SK-N-SH (cell line): Measurements from ENCODE around the gene GMPR2. TPM values are rescaled to one million over a fixed set of nuclear protein-coding genes. Genes with fewer than 3 reads are reported as not detected.
A peak's percentile ranks its signal among the peaks of the same experiment; 100 is the strongest.

Source experiments
- CTCF ChIA-PET: fragments of 300-600, 350-600 bp; formaldehyde crosslinking; extraction: SDS; loops from one replicate; lab custom pipeline; 2021; lab: Yijun Ruan, JAX
- POLR2A ChIA-PET: fragments of 350-600 bp; sonication (Branson Sonifier 250); formaldehyde crosslinking; extraction: SDS; loops from one replicate; lab custom pipeline; 2020; ENCODE audit warnings: antibody characterized with exemption, inconsistent platforms; lab: Yijun Ruan, JAX
- DNase-seq: peaks from one replicate; pipeline ENCODE4 v3.0.0; 2012
- H2AFZ ChIP-seq: fragments of 200-600 bp; sonication (generic); 2 replicates; pipeline ENCODE4 v1.8.1; 2016; ENCODE audit warnings: antibody characterized with exemption, mild to moderate bottlenecking, low read depth
- H3F3A ChIP-seq: fragments of 200-600 bp; sonication (generic); replicated peaks from 2 replicates; pipeline ENCODE3; 2016; ENCODE audit warnings: antibody characterized with exemption, mild to moderate bottlenecking; ENCODE audit not compliant: insufficient read depth
- H3K27ac ChIP-seq, 2 experiments: fragments of 200-500 bp in 1 of 2; fragments of 200-600 bp in 1 of 2; sonication (Bioruptor generic) in 1 of 2; sonication (generic), shearing (Covaris generic) in 1 of 2; 2 replicates each; pipeline versions ENCODE4 v1.5.1 to v1.6.1; 2014 to 2016; ENCODE audit warnings: low read depth in 2 of 2, inconsistent platforms in 1 of 2, low read length in 1 of 2, mild to moderate bottlenecking in 1 of 2, mixed read lengths in 1 of 2
- H3K27me3 ChIP-seq: fragments of 200-600 bp; sonication (generic), shearing (Covaris generic); 2 replicates; pipeline ENCODE4 v1.6.1; 2016; ENCODE audit warnings: mixed run types; ENCODE audit not compliant: insufficient read depth
- H3K36me3 ChIP-seq, 2 experiments: fragments of 200-500 bp in 1 of 2; fragments of 200-600 bp in 1 of 2; sonication (Bioruptor generic) in 1 of 2; sonication (generic) in 1 of 2; replicated peaks in 1 of 2; 2 replicates each; pipeline versions ENCODE3 to v1.5.1; 2014 to 2016; ENCODE audit warnings: low read length in 1 of 2, mild to moderate bottlenecking in 1 of 2; ENCODE audit not compliant: insufficient read depth in 2 of 2, control insufficient read depth in 1 of 2
- H3K4me1 ChIP-seq, 2 experiments: fragments of 200-500 bp in 1 of 2; fragments of 200-600 bp in 1 of 2; sonication (Bioruptor generic) in 1 of 2; sonication (generic), shearing (Covaris generic) in 1 of 2; 2 replicates each; pipeline versions ENCODE4 v1.5.1 to v1.6.1; 2014 to 2016; ENCODE audit warnings: low read depth in 1 of 2, low read length in 1 of 2, mixed run types in 1 of 2; ENCODE audit not compliant: insufficient read depth in 2 of 2, control insufficient read depth in 1 of 2
- H3K4me2 ChIP-seq: fragments of 200-600 bp; sonication (generic), shearing (Covaris generic); 2 replicates; pipeline ENCODE4 v1.6.1; 2017; ENCODE audit warnings: mixed run types
- H3K4me3 ChIP-seq, 2 experiments: fragments of 200-500 bp in 1 of 2; fragments of 200-600 bp in 1 of 2; sonication (Bioruptor generic) in 1 of 2; sonication (generic), shearing (Covaris generic) in 1 of 2; 2 replicates each; pipeline versions ENCODE4 v1.5.1 to v1.8.1; 2014 to 2016; ENCODE audit warnings: low read depth in 2 of 2, inconsistent platforms in 1 of 2, low read length in 1 of 2, mild to moderate bottlenecking in 1 of 2, mixed read lengths in 1 of 2, moderate library complexity in 1 of 2
- H3K79me2 ChIP-seq: fragments of 200-600 bp; sonication (generic); 2 replicates; pipeline ENCODE4 v1.8.1; 2017; ENCODE audit warnings: mild to moderate bottlenecking; ENCODE audit not compliant: insufficient read depth
- H3K9ac ChIP-seq: fragments of 200-600 bp; sonication (generic); 2 replicates; pipeline ENCODE4 v1.6.1; 2017; ENCODE audit warnings: mixed run types
- H3K9me2 ChIP-seq: fragments of 200-600 bp; sonication (generic); 2 replicates; pipeline ENCODE4 v1.6.1; 2017; ENCODE audit warnings: mixed run types
- H3K9me3 ChIP-seq: fragments of 200-600 bp; sonication (generic); 2 replicates; pipeline ENCODE4 v1.6.1; 2017; ENCODE audit warnings: mixed run types, mild to moderate bottlenecking, moderate library complexity
- H4K20me1 ChIP-seq: fragments of 200-600 bp; sonication (generic); 2 replicates; pipeline ENCODE4 v1.6.1; 2017; ENCODE audit warnings: mild to moderate bottlenecking, mixed run types; ENCODE audit not compliant: insufficient read depth
- CTCF ChIP-seq: fragments of 200-600 bp; sonication (generic); IDR thresholded peaks from 2 replicates; pipeline ENCODE4 v1.6.1; 2017; ENCODE audit warnings: antibody characterized with exemption, mild to moderate bottlenecking, moderate library complexity
- ELF1 ChIP-seq: IDR thresholded peaks from 2 replicates; pipeline ENCODE4 v1.4.0; 2012
- GABPA ChIP-seq: IDR thresholded peaks from 2 replicates; pipeline ENCODE4 v1.4.0; 2012; ENCODE audit warnings: low read depth, mild to moderate bottlenecking
- MAX ChIP-seq: IDR thresholded peaks from 2 replicates; pipeline ENCODE4 v1.4.0; 2012; ENCODE audit warnings: low read depth
- MXI1 ChIP-seq: IDR thresholded peaks from 2 replicates; pipeline ENCODE4 v1.6.1; 2012; ENCODE audit warnings: mild to moderate bottlenecking, low read depth, low read length, improper control_type of control experiment
- NFIC ChIP-seq: IDR thresholded peaks from 2 replicates; pipeline ENCODE4 v1.4.0; 2012; ENCODE audit warnings: borderline replicate concordance
- RAD21 ChIP-seq: IDR thresholded peaks from 2 replicates; pipeline ENCODE4 v1.6.1; 2012; ENCODE audit warnings: mild to moderate bottlenecking, low read length
- REST ChIP-seq: IDR thresholded peaks from 2 replicates; pipeline ENCODE4 v1.6.1; 2012; ENCODE audit warnings: mild to moderate bottlenecking, low read depth, low read length, moderate library complexity
- RFX5 ChIP-seq: IDR thresholded peaks from 2 replicates; pipeline ENCODE4 v1.6.1; 2012; ENCODE audit warnings: mild to moderate bottlenecking, improper control_type of control experiment, low read length
- SIN3A ChIP-seq: IDR thresholded peaks from 2 replicates; pipeline ENCODE4 v1.6.1; 2012; ENCODE audit warnings: low read depth, mild to moderate bottlenecking, low read length, moderate library complexity, borderline replicate concordance
- SMC3 ChIP-seq: IDR thresholded peaks from 2 replicates; pipeline ENCODE4 v1.6.1; 2012; ENCODE audit warnings: low read depth, low read length, improper control_type of control experiment
- TCF12 ChIP-seq: IDR thresholded peaks from 2 replicates; pipeline ENCODE4 v1.4.0; 2012
- TEAD4 ChIP-seq: IDR thresholded peaks from 2 replicates; pipeline ENCODE4 v1.4.0; 2012; ENCODE audit warnings: mild to moderate bottlenecking, borderline replicate concordance; ENCODE audit not compliant: insufficient read depth
- USF1 ChIP-seq: IDR thresholded peaks from 2 replicates; pipeline ENCODE4 v1.4.0; 2012; ENCODE audit warnings: low read depth, borderline replicate concordance
- WGBS: methylation state at CpG from one replicate; pipeline ENCODE4 v1.1.6; 2017; ENCODE audit warnings: low lambda C conversion rate; 5-methylcytosine and 5-hydroxymethylcytosine counted together
- polyA plus RNA-seq, 3 experiments: library from polyadenylated mRNA; depleted of rRNA; stranded (reverse); fragments of >200 nt; gene quantifications; 2 replicates each; pipeline ENCODE4 v1.2.3, GENCODE V29; 2012

The GMPR2 gene
- polyA plus RNA-seq, 1 of the 3 experiments (the other 2 are of a cell fraction) = 97.0 TPM

- POLR2A ChIA-PET = interaction anchor here (0.8 to 1.5 kb wide), 2 partner anchors 8 to 37 kb away, joined by 3 read pairs; partner anchors contain the start of genes RABGGTA and TINF2
- Histone ChIP-seq H3K36me3 (no peaks in the 10 kb centered on the region), H3K4me3 (no peak overlapping the region), H3K9me3 (no peaks in the 10 kb centered on the region), H3K79me2 (no peaks in the 10 kb centered on the region), H3K27ac (no peak overlapping the region), H3K4me1 (peaks cover 0 to 10% of the 10 kb centered on the region in 2 experiments; a peak in 1 of 4 replicates), H2AFZ (no peak overlapping the region), H3K9ac (no peak overlapping the region), H4K20me1 (no peaks in the 10 kb centered on the region), H3K4me2 (no peak overlapping the region), H3F3A (no peaks in the 10 kb centered on the region), H3K27me3 (no peaks in the 10 kb centered on the region), H3K9me2 (no peaks in the 10 kb centered on the region)
- no peak for TF ChIP-seq MAX
- peak; percentile 47 for TF ChIP-seq CTCF
- peak; percentile 60 for TF ChIP-seq RAD21
- TF ChIP-seq MXI1 = peak; percentile 55; the same call in 1 of the 2 replicates
- TF ChIP-seq SMC3 = peak; percentile 36; the same call in 1 of the 2 replicates
- TF ChIP-seq GABPA = no peak
- TF ChIP-seq RFX5 = peak; percentile 94
- peak; percentile 40; the same call in 1 of the 2 replicates for TF ChIP-seq NFIC
- CTCF ChIA-PET = interaction anchor here (0.7 to 8.9 kb wide), 16 partner anchors 9 to 157 kb away, joined by 3 to 87 read pairs (median 5); partner anchors contain the start of genes CIDEB, DHRS1, NOP9 and TINF2
- WGBS = 59% methylated on average over 11 of the region's 11 CpGs
- DNase-seq = peak; percentile 67
These were observed 46.8 kb downstream of the GMPR2 start for GRCh38 chr14:24279301-24280186.

GRCh38 chr14:24280797-24281460 lies 48.2 kb downstream of the GMPR2 start:
- no peak for DNase-seq
- CTCF ChIA-PET = interaction anchor here (1.3 to 8.9 kb wide), 8 partner anchors 9 to 38 kb away, joined by 5 to 87 read pairs (median 10); partner anchors contain the start of genes CIDEB, DHRS1, NOP9 and RABGGTA
- WGBS = 83% methylated on average over 6 of the region's 6 CpGs
- Histone ChIP-seq H3K9me3 (no peaks in the 10 kb centered on the region), H3K79me2 (no peaks in the 10 kb centered on the region), H3K9ac (no peak overlapping the region), H3K27me3 (no peaks in the 10 kb centered on the region), H4K20me1 (no peaks in the 10 kb centered on the region), H3F3A (no peaks in the 10 kb centered on the region), H3K4me2 (no peak overlapping the region), H3K27ac (no peak overlapping the region), H3K36me3 (no peaks in the 10 kb centered on the region), H3K4me1 (peaks cover 0 to 10% of the 10 kb centered on the region in 2 experiments; a peak in 1 of 4 replicates), H3K9me2 (no peaks in the 10 kb centered on the region), H3K4me3 (no peak overlapping the region), H2AFZ (no peak overlapping the region)
- POLR2A ChIA-PET = interaction anchor here (1.5 kb wide), 1 partner anchor 10 kb away, joined by 3 read pairs; the partner anchor contains the start of gene RABGGTA
- TF ChIP-seq REST (no peak), SIN3A (no peak), GABPA (no peak), USF1 (no peak), TCF12 (no peak), ELF1 (no peak), TEAD4 (no peak)
